ENCODE results near the gene ZNF90. TPM values are rescaled to one million over a fixed set of nuclear protein-coding genes. Genes with fewer than 3 reads are reported as not detected.
"Not testable (repeated sequence)": the region's sequence is repeated elsewhere in the genome, so short reads cannot be mapped to it uniquely, and the experiment has no call there.

Gene ZNF90
- total and polyA plus RNA-seq, 2 of the 8 experiments (the other 6 are each of a cell fraction or from before 2014, with no cell fraction given) = 41.2 to 114 TPM

DNA sequence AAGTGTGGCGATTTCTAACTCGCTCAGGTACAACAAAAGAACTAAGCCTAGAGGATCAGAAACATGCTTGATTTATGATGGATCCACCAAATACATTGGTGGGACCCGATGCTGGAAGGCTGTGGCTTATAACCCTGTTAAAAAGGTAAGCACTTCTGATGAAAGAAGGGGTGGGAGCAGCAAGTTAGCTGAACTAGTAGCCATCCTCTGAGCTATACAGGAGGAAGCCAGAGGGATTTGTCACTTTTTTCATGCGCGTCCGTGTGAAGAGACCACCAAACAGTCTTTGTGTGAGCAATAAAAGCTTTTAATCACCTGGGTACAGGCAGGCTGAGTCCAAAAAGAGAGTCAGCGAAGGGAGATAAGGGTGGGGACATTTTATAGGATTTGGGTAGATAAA is 9.2 kb upstream of the ZNF90 start:
- 42% methylated on average over 7 of the region's 7 CpGs; no CpG with 5 or more reads in 1 of the 2 experiments for WGBS, 2 experiments (ENCODE audit: extremely low coverage in 1 of 2, insufficient coverage in 1 of 2, insufficient read length in 1 of 2, insufficient replicate concordance in 2 of 2, low coverage in 1 of 2, low lambda C conversion rate in 2 of 2, missing lambda C conversion rate in 1 of 2)
- peak; percentile 42 for FAIRE-seq
- not testable (repeated sequence) for H3K27me3 ChIP-seq (replicated peaks in 1 of 4; ENCODE audit: control insufficient read depth in 3 of 4, extremely low read depth in 1 of 4, insufficient read depth in 3 of 4, low read length in 3 of 4); H3K14ac ChIP-seq (ENCODE audit: insufficient read length); H3K79me2 ChIP-seq (ENCODE audit: control insufficient read depth in 1 of 2, insufficient read depth in 2 of 2, low read length in 2 of 2); H2BK12ac ChIP-seq (ENCODE audit: low read depth, low read length); H3K27ac ChIP-seq (ENCODE audit: low read depth, low read length); H3K9me3 ChIP-seq (ENCODE audit: insufficient read depth in 2 of 2, low read depth in 1 of 2, low read length in 1 of 2); H3K9ac ChIP-seq (replicated peaks in 1 of 4; ENCODE audit: extremely low read depth in 1 of 4, low read depth in 3 of 4, low read length in 3 of 4); H3K56ac ChIP-seq (replicated peaks; ENCODE audit: insufficient read length, low read depth, low read length); H4K20me1 ChIP-seq (replicated peaks in 1 of 2; ENCODE audit: control insufficient read depth in 1 of 2, insufficient read depth in 2 of 2, low read length in 2 of 2); H3K18ac ChIP-seq (ENCODE audit: extremely low read depth, low read length); H3K23ac ChIP-seq (ENCODE audit: insufficient read length); H2BK15ac ChIP-seq (ENCODE audit: low read length); H3K79me1 ChIP-seq (ENCODE audit: low read depth, low read length); H2AK5ac ChIP-seq (ENCODE audit: low read depth, low read length); H4K8ac ChIP-seq (ENCODE audit: extremely low read depth, insufficient read depth, low read length); DNase-seq (ENCODE audit: low read depth in 1 of 2, low spot score in 2 of 2); H3K23me2 ChIP-seq (ENCODE audit: low read depth, low read length); H3K36me3 ChIP-seq (ENCODE audit: control insufficient read depth in 2 of 4, insufficient read depth in 4 of 4, low read length in 3 of 4)
- H4K5ac ChIP-seq (ENCODE audit: insufficient read length, low read depth, low read length) = peak overlapping the region; percentile 23
- peak overlapping the region in 1 of 4 experiments; percentile 11; a peak in 1 of 8 replicates for H3K4me3 ChIP-seq (ENCODE audit: extremely low read depth in 1 of 4, insufficient read depth in 2 of 4, low read depth in 3 of 4, low read length in 4 of 4)
- CTCF ChIA-PET (ENCODE audit: partially characterized antibody) = interaction anchor here (1.0 to 1.2 kb wide), 2 partner anchors 71 to 138 kb away, joined by 3 to 4 read pairs; no protein-coding TSS in a partner anchor
- peak overlapping the region; percentile 93 for H2BK5ac ChIP-seq (ENCODE audit: low read depth, low read length)
- peak overlapping the region; percentile 77 for H2AFZ ChIP-seq (ENCODE audit: low read length)
- H2BK120ac ChIP-seq (replicated peaks; ENCODE audit: low read depth, low read length) = peak overlapping the region; percentile 91
- peaks cover 2 to 20% (median 12%) of the 10 kb centered on the region in 4 experiments for H3K4me1 ChIP-seq (replicated peaks in 1 of 4; ENCODE audit: control insufficient read depth in 3 of 4, insufficient read depth in 4 of 4, low read length in 3 of 4)
- H3K4ac ChIP-seq (replicated peaks; ENCODE audit: insufficient read length, low read depth, low read length) = peak overlapping the region; percentile 90
- peak overlapping the region; percentile 96 for H2BK20ac ChIP-seq (ENCODE audit: low read length)
- POLR2A ChIA-PET (ENCODE audit: partially characterized antibody) = interaction anchor here (0.7 to 5.4 kb wide), 10 partner anchors 9 to 99 kb away, joined by 3 to 57 read pairs (median 7); partner anchors contain the start of genes ZNF486, ZNF682 and ZNF90
- H3K4me2 ChIP-seq (ENCODE audit: insufficient read depth in 1 of 2, low read depth in 2 of 2, low read length in 2 of 2) = peak overlapping the region; percentile 27 to 59; a peak in 3 of 4 replicates
- H4K91ac ChIP-seq (replicated peaks; ENCODE audit: insufficient read length, low read length) = peak overlapping the region; percentile 83
